GM11168 (cell line): ENCODE results near the gene EHD2.
"Not testable (repeated sequence)": the region's sequence is repeated elsewhere in the genome, so short reads cannot be mapped to it uniquely, and the experiment has no call there.

Experiments used
- in situ Hi-C: fragments of 300-500 bp; cut with MboI; formaldehyde crosslinking; loops from one replicate; pipeline ENCODE4 v1.12.0; 2022; ENCODE audit warnings: low sequenced_read_pairs; ENCODE audit not compliant: unreplicated experiment

Gene EHD2

DNA sequence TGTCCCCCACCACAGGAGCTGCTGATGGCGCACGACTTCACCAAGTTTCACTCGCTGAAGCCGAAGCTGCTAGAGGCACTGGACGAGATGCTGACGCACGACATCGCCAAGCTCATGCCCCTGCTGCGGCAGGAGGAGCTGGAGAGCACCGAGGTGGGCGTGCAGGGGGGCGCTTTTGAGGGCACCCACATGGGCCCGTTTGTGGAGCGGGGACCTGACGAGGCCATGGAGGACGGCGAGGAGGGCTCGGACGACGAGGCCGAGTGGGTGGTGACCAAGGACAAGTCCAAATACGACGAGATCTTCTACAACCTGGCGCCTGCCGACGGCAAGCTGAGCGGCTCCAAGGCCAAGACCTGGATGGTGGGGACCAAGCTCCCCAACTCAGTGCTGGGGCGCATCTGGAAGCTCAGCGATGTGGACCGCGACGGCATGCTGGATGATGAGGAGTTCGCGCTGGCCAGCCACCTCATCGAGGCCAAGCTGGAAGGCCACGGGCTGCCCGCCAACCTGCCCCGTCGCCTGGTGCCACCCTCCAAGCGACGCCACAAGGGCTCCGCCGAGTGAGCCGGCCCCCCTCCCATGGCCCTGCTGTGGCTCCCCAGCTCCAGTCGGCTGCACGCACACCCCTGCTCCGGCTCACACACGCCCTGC lies 27.8 kb downstream of the EHD2 start:
- in situ Hi-C loops, result no loop called here

DNA sequence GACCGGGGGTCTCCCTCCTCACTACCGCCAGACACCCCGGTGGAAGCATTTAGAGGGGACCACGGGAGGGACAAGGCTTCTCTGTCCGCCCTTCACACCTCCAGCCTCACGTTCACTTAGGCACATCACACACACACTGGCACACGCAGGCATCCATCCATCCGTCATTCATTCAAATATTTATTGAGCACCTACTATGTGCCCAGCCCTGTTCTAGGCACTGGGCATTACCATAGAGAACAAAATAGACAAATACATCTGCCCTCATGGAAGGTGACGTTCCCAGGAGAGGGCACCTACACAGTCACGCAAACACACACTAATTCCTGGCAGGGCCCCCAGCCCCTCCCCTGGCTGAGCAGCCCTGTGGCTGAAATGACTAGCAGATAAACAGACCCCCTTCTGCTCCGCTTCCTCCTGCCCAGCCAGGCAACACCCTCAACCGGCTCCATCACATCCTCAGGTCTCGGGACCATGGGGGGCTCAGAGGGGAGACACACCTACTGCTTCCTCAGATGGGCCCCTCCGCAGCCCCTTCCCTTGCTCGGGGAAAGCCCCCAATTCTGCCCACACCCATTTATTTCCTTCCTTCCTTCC lies 28.4 kb downstream of the EHD2 start:
- in situ Hi-C loops, result no loop called here

DNA sequence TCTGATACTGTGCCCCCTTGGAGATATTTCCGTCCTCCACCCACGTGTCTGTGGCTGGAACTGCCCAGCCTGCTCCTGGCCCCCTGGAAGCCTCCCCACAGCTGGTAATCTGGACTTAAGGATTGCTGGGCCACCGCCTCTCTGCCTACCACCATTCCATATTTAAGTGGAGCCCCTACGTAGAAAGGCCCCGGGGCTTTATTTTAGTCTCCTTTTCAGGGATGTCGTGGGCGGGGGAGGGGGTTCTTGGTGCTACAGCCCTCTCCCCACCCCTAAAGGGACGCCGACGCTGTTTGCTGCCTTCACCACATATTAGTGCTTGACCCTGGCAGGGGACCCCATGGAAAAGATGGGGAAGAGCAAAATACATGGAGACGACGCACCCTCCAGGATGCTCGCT lies 29.4 kb downstream of the EHD2 start:
- in situ Hi-C loops, result no loop called here

GRCh38 chr19:47745010-47745901 lies 32.0 kb downstream of the EHD2 start, which contains the start of gene NOP53:
TSS of gene NOP53 (plus strand) at chr19:47745546. CDS start at chr19:47745560, 14 bp downstream.
- in situ Hi-C loops, result no loop called here

DNA sequence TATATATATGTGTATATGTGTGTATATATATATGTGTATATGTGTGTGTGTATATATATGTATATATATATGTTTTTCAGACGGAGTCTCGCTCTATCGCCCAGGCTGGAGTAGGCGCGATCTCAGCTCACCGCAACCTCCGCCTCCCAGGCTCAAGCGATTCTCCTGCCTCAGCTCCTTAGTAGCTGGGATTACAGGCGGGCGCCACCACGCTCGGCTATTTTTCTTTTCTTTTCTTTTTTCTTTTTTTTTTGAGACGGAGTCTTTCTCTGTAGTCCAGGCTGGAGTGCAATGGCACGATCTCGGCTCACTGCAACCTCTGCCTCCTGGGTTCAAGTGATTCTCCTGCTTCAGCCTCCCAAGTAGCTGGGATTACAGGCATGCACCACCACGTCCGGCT lies 32.9 kb downstream of the EHD2 start:
- in situ Hi-C loops, result not testable (repeated sequence)

DNA sequence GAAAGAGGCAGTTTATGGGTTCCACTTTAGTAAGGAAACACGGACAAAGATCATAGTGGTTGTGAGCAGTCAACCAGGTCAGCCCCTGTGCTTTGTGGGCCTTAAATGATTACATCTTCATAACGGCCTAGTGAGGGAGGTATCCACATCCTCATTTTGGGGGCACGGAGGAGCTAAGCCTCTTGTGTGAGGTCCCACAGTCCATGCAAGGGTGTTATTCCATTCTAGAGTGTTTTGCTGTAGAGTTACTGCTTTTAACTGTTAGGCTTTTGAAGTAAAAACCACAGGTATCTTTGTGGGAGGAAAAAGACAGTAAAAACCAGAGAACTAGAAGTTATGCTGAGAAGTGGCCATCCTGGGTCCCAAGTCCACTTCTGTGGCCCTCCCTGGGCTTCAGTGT lies 36.1 kb downstream of the EHD2 start:
- in situ Hi-C loops, result no loop called here

GRCh38 chr19:47750752-47751151 lies 37.5 kb downstream of the EHD2 start:
- in situ Hi-C loops, result no loop called here

DNA sequence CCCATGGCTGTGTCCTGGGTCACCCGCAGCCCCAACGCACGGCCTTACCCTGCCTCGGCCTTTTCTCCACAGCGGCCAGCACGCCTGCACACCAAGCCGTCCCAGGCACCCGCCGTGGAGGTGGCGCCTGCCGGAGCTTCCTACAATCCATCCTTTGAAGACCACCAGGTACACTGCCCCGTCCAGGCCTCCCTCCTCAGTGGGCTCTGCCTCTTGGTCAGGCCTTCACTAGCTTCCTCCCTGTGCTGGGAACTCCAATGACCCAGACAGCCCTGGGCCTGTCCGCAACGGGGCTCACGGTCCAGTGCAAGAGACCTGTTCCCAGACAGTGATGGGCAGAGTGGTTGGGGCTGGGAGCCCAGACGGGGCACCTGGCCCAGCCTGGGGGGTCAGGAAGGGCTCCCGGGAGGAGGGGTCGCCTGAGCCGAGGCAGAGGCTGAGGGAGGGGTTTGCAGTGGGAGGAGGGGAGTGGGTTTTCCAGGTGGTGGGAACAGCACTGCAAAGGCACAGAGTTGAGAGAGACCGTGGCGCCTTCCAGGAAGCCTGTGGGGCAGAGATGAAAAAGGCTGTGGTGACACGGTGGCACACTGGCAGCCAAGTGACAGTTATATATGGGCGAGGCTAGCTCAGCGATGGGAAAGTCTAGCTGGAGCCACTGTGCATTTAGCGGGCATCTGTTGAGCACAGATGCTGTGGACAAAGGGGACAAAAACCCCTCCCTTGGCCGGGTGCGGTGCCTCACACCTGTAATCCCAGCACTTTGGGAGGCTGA lies 39.4 kb downstream of the EHD2 start:
- in situ Hi-C loops, result no loop called here

DNA sequence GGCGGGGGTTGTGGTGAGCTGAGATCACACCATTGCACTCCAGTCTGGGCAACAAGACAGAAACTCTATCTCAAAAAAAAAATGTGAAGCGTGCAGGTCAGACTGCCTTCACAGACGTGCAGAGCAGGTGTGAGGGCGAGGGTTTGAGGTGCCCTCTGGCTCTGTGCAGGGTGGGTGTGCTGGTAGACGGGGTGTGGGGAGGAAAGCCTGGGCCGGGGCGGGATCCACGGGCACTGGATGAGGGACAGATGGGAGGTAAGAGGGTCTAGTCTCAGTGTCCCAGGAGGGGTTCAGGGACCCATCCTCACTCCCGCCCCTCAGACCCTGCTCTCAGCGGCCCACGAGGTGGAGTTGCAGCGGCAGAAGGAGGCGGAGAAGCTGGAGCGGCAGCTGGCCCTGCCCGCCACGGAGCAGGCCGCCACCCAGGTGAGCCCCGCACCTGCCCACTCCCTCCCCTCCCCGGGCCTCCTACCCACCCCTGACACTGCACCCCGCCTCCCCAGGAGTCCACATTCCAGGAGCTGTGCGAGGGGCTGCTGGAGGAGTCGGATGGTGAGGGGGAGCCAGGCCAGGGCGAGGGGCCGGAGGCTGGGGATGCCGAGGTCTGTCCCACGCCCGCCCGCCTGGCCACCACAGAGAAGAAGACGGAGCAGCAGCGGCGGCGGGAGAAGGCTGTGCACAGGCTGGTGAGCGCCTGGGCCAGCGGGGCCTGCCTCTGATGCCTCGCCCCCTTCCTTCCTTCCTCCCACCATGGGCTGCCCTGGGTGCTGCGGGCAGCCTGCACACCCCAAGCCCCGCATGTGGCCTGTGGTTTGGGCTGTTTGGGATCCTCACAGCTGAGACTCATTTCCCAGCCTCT lies 41.2 kb downstream of the EHD2 start:
- in situ Hi-C loops, result no loop called here

DNA sequence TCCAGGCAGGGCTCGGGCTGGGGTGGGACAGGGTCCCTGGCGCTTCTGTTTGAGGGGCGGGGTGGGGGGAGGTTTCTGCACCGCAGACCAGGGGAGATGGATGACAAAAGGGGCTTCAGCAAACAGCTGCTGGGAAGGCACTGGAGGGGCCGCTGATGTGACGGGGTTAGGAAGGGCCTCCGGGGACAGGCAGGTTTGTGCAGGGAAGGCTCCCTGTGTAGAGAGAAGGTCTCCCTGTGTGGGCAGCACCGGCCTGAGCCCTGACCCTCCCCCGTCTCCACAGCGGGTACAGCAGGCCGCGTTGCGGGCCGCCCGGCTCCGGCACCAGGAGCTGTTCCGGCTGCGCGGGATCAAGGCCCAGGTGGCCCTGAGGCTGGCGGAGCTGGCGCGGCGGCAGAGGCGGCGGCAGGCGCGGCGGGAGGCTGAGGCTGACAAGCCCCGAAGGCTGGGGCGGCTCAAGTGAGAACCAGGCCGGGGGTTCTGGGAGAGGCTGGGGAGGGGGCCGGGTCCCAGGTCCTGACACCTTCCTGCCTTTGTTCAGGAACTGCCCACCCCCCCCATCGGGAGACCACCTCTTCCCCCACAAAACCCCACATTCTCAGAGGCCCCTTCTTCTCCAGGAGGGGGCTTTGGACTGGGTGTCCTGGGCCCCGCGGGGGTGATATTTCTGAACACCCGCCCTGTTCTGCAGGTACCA lies 42.0 kb downstream of the EHD2 start:
- in situ Hi-C loops, result no loop called here

DNA sequence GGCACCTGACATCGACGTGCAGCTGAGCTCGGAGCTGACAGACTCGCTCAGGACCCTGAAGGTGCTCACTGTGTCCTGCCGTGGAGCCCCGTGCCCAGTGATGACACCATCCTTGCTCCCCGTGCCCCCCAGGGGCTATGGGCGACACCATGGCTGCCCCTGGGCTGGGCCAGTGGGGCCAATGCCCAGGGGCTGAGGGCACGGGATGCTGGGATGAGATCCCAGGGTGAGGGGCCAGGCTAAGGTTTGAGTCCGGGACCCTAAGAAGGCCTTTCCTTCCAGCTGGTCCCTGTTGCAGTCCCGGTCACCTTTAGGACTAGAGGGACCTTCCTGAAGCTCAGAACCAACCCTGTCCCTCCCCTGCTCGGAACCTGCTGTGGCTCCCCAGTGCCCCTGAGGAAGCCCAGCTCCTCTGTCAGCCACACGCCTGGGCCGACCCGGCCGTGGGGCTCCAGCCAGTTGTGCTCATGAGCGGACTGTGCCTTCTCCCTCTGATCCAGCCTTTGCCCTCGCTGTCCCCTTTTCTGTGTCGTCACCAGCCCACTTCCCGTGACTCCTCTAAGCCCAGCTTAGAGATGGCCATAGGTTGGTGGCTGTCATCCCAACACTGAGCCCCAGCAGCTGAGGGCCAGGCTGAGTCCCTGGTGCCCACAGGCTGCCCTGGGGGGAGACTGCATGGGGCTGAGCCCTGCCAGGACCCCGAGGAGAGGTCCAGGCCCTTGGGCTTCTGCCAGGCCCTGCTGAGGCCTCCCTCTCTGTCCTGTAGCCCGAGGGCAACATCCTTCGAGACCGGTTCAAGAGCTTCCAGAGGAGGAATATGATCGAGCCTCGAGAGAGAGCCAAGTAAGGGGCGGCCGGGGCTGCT lies 42.8 kb downstream of the EHD2 start:
- in situ Hi-C loops, result no loop called here

GRCh38 chr19:47756627-47756929 lies 43.4 kb downstream of the EHD2 start:
- in situ Hi-C loops, result no loop called here

GRCh38 chr19:47756953-47757608 lies 43.9 kb downstream of the EHD2 start:
- in situ Hi-C loops, result no loop called here

DNA sequence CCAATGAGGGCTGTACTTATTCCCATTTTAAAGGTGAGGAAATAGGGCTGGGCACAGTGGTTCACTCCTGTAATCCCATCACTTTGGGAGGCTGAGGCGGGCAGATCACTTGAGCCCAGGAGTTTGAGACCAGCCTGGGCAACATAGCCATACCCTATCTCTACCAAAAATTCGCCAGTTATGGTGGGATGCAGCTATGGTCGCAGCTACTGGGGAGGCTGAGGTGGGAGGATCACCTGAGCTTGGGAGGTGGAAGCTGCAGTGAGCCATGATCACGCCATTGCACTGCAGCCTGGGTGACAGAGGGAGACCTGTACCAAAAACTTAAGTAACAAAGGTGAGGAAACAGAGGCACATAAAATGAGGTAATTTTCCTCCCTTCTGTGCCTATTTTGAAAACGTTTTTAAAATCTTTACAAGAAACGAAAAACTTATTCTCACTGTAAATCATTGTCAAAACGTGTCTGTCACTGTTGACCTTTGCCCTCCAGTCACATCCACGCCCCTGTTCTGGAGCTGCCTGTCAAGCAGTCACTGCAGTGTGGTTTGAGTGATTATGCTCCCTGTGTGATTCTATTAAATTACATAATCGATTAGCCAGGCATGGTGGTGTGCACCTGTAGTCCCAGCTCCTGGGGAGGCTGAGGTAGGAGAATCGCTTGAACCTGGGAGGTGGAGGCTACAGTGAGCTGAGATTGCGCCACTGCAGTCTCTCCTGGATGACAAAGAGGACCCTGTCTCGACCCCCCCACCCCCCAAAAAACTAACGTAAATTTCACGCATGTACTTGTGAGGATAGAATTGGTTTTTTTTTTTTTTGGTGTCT lies 44.6 kb downstream of the EHD2 start:
- in situ Hi-C loops, result no loop called here

- in situ Hi-C loops, result no loop called here
Measured at GRCh38 chr19:47758443-47758804, 45.2 kb downstream of the EHD2 start.

DNA sequence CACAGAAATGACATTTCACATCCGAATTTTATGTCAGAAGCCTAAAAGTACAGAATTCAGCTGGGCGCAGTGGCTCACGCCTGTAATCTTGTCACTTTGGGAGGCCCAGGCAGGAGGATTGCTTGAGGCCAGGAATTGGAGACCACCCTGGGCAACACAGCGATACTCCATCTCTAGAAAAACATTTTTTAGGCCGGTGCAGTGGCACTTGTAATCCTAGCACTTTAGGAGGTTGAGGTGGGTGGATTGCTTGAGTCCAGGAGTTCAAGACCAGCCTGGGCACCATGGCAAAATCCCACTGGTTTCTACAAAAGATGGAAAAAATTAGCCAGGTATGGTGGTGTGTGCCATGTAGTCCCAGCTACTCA lies 47.4 kb downstream of the EHD2 start:
- in situ Hi-C loops, result no loop called here

DNA sequence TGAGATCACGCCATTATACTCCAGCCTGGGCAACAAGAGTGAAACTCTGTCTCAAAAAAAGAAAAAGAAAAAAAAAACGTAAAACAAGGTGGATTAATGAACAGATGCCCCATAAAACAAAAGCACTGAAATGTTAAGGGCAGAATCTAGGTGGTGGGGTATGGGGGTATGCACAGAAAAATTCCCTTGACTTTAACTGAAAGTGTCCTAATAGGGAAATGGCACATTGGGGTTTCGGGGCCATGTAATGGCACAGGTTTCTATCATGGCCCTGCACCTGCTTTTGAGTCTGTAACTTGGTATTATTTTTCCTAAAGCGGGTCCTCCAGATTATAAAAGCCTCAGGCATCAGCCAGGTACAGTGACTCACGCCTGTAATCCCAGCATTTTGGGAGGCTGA lies 48.3 kb downstream of the EHD2 start:
- in situ Hi-C loops, result no loop called here
